NT2/D1 (cell line): Measurements from ENCODE around the gene IQUB.

Source experiments
- DNase-seq: peaks from one replicate; pipeline ENCODE4 v3.0.0-alpha.2; 2011; ENCODE audit warnings: low read depth, low spot score
- H3K27me3 ChIP-seq: 2 replicates; pipeline ENCODE4 v1.6.0; 2011; ENCODE audit warnings: mild to moderate bottlenecking; ENCODE audit not compliant: insufficient read length, insufficient read depth
- H3K36me3 ChIP-seq: 2 replicates; pipeline ENCODE4 v1.6.1; 2011; ENCODE audit warnings: mild to moderate bottlenecking, low read length, mixed read lengths; ENCODE audit not compliant: insufficient read depth, insufficient read length
- H3K4me1 ChIP-seq: 2 replicates; pipeline ENCODE4 v1.5.1; 2011; ENCODE audit not compliant: insufficient read depth, insufficient read length
- H3K4me3 ChIP-seq: 2 replicates; pipeline ENCODE4 v1.5.1; 2011; ENCODE audit warnings: low read depth; ENCODE audit not compliant: insufficient read length
- H3K9ac ChIP-seq: 2 replicates; pipeline ENCODE4 v1.6.0; 2011; ENCODE audit warnings: low read depth; ENCODE audit not compliant: insufficient read length
- H3K9me3 ChIP-seq: 2 replicates; pipeline ENCODE4 v1.5.1; 2011; ENCODE audit warnings: mild to moderate bottlenecking, low read length; ENCODE audit not compliant: insufficient read depth
- SUZ12 ChIP-seq: IDR thresholded peaks from 2 replicates; pipeline ENCODE4 v1.6.1; 2011; ENCODE audit not compliant: insufficient read length, insufficient read depth; ENCODE audit errors: extremely low read depth
- YY1 ChIP-seq: IDR thresholded peaks from 2 replicates; pipeline ENCODE4 v1.6.1; 2011; ENCODE audit not compliant: insufficient read length, insufficient read depth
- ZNF274 ChIP-seq: IDR thresholded peaks from 2 replicates; pipeline ENCODE4 v1.6.1; 2011; ENCODE audit warnings: mild to moderate bottlenecking, low read depth, low read length

Gene IQUB

DNA sequence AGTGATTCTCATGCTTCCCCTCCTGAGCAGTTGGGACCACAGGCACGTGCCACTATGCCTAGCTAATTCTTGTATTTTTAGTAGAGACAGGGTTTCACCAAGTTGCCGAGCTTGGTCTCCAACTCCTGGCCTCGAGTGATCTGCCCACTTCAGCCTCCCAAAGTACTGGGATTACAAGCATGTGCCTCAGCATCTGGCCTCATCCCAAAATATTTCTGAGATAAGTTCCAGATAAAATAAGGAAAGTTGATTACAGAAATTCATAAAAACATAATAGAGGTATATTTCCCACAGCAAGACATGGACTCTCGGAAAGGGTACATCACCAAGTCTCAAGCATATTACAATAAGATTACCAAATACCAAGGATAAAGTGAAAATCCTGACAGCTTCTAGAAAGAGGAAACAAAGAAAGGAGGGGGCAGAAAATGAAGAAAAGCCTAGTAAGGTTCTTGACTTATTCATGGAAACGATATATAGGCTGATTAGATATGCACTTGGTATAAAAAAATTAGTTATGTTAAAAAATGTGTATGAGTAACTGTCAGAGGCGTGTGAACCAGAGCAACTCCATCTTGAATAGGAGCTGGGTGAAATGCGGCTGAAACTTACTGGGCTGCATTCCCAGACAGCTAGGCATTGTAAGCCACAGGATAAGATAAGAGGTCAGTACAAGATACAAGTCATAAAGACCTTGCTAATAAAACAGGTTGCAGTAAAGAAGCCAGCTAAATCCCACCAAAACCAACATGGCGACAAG, 35.0 kb downstream of the IQUB start:
- Histone ChIP-seq H3K4me1 (no peaks in the 10 kb centered on the region), H3K27me3 (no peaks in the 10 kb centered on the region), H3K9me3 (no peaks in the 10 kb centered on the region), H3K9ac (no peak overlapping the region), H3K4me3 (no peak overlapping the region), H3K36me3 (no peaks in the 10 kb centered on the region)
- TF ChIP-seq SUZ12 (no peak), YY1 (no peak), ZNF274 (no peak)
- no peak for DNase-seq

DNA sequence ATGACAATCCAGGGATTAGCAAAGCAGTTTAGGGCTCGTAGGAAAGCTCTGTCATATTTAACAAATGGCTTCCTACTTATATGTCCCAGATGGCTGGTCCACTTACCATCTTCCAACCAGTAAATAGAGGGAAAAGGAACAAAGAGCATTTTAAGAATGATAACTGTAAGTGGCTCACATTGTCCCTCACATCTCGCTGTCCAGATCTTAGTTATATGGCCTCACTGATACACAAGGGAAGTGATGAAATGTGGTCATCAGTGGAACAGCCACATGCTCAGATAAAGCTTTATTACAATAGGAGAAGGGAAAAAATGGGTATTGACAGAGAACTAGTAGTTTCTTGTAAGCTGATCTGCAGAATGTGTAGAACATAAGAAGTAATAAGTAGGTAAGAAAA, 35.8 kb downstream of the IQUB start:
- Histone ChIP-seq H3K27me3 (no peaks in the 10 kb centered on the region), H3K36me3 (no peaks in the 10 kb centered on the region), H3K4me1 (no peaks in the 10 kb centered on the region), H3K9ac (no peak overlapping the region), H3K4me3 (no peak overlapping the region), H3K9me3 (no peaks in the 10 kb centered on the region)
- TF ChIP-seq YY1 (no peak), ZNF274 (no peak), SUZ12 (no peak)
- DNase-seq, result no peak

DNA sequence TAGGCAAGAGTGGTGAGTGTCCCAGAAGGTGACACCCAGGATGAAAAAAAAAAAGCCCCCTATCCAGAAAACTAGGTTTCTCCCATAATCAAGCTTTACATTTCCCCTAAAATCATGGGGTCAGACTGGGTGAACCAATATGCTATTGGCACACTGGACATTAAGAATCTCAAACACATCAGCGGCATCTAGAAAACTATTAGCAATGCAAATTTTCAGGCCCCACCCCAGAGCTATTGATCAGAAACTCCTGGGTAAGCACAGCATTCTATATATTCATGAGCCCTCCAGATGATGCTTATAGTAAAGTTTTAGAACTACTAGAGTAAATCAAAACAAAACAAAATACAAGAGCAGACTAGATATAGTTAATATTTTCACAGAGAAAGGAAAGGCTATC, 36.4 kb downstream of the IQUB start:
- no peak overlapping the region for H3K4me3 ChIP-seq
- no peak overlapping the region for H3K9ac ChIP-seq
- H3K27me3 ChIP-seq, result no peaks in the 10 kb centered on the region
- no peaks in the 10 kb centered on the region for H3K36me3 ChIP-seq
- no peaks in the 10 kb centered on the region for H3K9me3 ChIP-seq
- no peak for DNase-seq
- no peaks in the 10 kb centered on the region for H3K4me1 ChIP-seq
- no peak for TF ChIP-seq ZNF274
- no peak for TF ChIP-seq YY1
- TF ChIP-seq SUZ12, result no peak

DNA sequence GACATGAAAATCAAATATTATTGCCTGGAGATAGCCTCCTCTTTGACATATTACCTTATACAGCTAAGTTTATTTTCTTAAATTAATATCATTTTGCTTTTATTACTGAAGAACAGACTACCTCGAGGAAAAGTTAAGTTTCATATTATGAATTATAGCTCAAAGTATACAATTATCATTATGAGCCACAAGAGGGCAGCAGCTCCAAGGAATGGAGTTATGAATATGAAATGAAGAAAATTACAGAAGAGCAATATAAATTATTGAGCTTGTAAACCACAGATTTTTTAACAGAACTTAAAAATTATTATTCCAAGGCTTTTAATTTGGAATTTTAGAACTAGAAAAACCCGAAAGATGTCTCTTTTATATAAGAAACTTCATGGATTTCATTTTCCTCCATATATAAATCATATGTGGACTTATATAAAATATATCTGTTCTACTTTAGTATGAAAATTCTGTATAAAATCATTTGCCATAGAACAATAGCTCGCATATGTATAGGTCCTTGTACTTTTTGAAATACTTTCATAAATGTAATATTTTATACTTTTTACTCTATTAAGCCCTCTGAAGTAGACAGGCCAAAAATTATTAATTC, 40.1 kb downstream of the IQUB start:
- Histone ChIP-seq H3K27me3 (no peaks in the 10 kb centered on the region), H3K4me3 (no peak overlapping the region), H3K9ac (no peak overlapping the region), H3K4me1 (no peaks in the 10 kb centered on the region), H3K9me3 (no peaks in the 10 kb centered on the region), H3K36me3 (no peaks in the 10 kb centered on the region)
- TF ChIP-seq ZNF274 (no peak), SUZ12 (no peak), YY1 (no peak)
- DNase-seq, result no peak

DNA sequence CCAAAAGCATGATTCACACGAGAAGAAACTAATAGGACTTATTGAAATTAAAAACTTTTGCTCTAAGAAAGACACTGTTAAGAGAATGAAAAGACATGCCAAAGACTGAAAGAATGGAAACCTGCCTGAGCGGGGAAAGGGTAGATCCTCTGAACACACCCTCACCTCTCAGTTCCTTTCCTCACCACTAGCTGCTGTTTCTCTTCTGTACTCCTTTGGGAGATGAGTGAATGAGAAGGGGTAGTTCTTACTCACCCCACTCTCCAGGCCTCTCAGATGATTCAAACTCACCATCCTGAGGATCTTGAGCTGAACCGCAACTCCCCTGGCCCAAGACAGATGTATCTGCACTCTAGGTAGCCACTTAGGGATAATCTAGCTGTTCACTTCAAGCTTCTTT, 41.9 kb downstream of the IQUB start:
- H3K4me3 ChIP-seq, result no peak overlapping the region
- no peaks in the 10 kb centered on the region for H3K36me3 ChIP-seq
- DNase-seq, result no peak
- H3K4me1 ChIP-seq, result no peaks in the 10 kb centered on the region
- H3K27me3 ChIP-seq, result no peaks in the 10 kb centered on the region
- no peaks in the 10 kb centered on the region for H3K9me3 ChIP-seq
- TF ChIP-seq SUZ12 (no peak), YY1 (no peak), ZNF274 (no peak)
- H3K9ac ChIP-seq, result no peak overlapping the region

DNA sequence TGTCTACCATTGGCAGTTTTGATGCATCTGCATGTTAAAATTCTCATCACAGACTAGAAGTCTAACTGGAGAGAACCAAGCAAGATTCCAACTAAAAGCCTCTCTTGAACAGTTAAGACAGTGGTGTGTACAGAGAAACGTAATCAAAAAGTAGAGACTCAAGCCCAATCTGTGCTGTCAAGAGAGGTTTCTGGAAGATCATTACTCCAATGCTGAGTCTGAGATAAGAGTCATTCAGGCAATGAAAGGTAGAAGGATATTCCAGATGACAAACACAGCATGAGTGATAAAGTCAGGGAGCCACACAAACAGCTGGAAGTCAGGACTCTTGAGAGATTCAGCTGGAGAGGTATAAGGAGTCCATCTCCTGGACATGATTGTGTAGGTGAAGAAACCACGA, 48.7 kb downstream of the IQUB start:
- no peaks in the 10 kb centered on the region for H3K9me3 ChIP-seq
- H3K9ac ChIP-seq, result no peak overlapping the region
- TF ChIP-seq SUZ12 (no peak), YY1 (no peak), ZNF274 (no peak)
- DNase-seq, result no peak
- H3K36me3 ChIP-seq, result no peaks in the 10 kb centered on the region
- no peaks in the 10 kb centered on the region for H3K27me3 ChIP-seq
- no peak overlapping the region for H3K4me3 ChIP-seq
- no peaks in the 10 kb centered on the region for H3K4me1 ChIP-seq

DNA sequence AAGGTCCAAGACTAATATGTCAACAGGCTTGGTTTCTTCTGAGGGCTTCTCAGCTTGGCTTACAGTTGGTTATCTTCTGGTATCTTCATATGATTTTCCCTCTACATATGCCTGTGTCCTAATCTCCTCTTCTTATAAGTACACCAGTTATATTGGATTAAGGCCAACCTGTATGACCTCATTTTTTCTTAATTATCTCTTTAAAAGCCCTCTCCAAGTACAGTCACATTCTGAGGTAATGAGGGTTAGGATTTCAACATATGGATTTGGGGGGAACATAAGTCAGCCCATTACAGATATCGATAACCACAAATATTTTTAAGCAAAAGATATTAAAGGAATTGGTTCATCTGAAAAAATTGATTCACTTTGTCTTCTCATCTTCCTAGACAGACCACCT, 49.2 kb downstream of the IQUB start:
- no peaks in the 10 kb centered on the region for H3K36me3 ChIP-seq
- H3K9me3 ChIP-seq, result no peaks in the 10 kb centered on the region
- no peak for TF ChIP-seq SUZ12
- no peak for TF ChIP-seq YY1
- no peak for TF ChIP-seq ZNF274
- DNase-seq, result no peak
- H3K4me3 ChIP-seq, result no peak overlapping the region
- no peaks in the 10 kb centered on the region for H3K27me3 ChIP-seq
- H3K9ac ChIP-seq, result no peak overlapping the region
- no peaks in the 10 kb centered on the region for H3K4me1 ChIP-seq
